D721Med (cell line): ENCODE data around the gene TRRAP.

Source experiments
- DNase-seq: peaks from one replicate; pipeline ENCODE4 v3.0.0; 2011; ENCODE audit warnings: low spot score; ENCODE audit not compliant: insufficient read length
- FAIRE-seq: peaks from 2 replicates; lab custom pipeline; 2011; peaks lifted over from hg19 to GRCh38; lab: Jason Lieb, UNC
- TF ChIP-seq, protein P1 (sequence below): IDR thresholded peaks from 2 replicates; pipeline ENCODE4 v1.5.1; 2012; ENCODE audit warnings: mild to moderate bottlenecking, control low read depth; ENCODE audit not compliant: insufficient read depth; ENCODE audit errors: missing control alignments

TRRAP gene

DNA sequence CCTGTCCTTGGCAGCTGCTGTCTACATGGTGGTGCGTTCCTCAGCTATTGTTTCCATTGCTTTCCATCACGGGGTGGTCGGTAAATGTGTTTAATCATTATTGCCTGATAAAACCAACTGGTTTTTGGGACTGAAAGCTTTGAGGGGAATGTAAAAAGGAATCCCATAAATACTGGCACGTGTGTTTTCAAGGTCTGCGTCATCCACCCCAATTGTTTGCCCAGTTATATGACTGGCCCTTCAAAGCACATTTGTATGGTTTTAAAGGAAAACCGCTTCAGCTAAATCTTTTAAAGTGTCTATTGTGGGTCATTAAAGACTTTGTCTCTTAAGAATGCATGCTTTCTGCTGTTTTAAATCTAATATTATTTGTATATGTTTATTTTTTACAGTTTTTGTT, 65.0 kb downstream of the TRRAP start:
- no peak for FAIRE-seq
- TF ChIP-seq, protein P1, sequence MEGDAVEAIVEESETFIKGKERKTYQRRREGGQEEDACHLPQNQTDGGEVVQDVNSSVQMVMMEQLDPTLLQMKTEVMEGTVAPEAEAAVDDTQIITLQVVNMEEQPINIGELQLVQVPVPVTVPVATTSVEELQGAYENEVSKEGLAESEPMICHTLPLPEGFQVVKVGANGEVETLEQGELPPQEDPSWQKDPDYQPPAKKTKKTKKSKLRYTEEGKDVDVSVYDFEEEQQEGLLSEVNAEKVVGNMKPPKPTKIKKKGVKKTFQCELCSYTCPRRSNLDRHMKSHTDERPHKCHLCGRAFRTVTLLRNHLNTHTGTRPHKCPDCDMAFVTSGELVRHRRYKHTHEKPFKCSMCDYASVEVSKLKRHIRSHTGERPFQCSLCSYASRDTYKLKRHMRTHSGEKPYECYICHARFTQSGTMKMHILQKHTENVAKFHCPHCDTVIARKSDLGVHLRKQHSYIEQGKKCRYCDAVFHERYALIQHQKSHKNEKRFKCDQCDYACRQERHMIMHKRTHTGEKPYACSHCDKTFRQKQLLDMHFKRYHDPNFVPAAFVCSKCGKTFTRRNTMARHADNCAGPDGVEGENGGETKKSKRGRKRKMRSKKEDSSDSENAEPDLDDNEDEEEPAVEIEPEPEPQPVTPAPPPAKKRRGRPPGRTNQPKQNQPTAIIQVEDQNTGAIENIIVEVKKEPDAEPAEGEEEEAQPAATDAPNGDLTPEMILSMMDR, result no peak
- no peak for DNase-seq

GRCh38 chr7:98944386-98944785, 66.1 kb downstream of the TRRAP start:
- TF ChIP-seq, protein P1, result no peak
- DNase-seq (no peak), FAIRE-seq (no peak)

DNA sequence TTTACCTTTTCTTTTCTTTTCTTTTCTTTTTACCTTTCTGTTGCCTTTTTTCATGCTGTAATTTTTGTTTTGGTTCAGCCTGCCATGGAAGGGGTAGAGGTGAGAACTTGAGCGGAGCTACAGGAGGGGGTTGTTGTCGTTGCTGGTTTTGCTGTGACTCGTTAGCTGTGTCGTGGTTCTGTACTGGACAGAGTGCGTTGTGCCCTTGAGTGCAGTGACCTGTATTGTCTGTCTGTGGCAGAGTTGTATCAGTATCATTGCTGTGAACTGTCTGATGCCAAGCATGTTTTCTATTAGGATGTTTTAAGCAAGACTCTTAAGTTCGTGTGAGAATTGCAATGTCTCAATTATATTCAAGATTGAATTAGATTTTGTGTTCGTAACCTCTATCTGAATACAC, 67.5 kb downstream of the TRRAP start:
- FAIRE-seq, result no peak

DNA sequence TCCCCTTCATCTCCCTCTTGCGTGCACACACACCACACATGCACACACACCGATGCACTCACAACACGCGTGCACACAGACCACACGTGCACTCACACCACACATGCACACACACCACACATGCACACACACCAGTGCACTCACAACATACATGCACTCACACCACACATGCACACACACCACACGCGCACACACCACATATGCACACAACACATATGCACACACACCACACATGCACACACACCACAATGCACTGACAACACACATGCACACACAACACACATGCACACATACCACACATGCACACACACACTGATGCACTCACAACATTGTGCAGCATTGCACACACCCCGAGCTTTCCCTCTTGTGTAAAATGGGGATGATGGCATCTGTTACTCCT, 68.1 kb downstream of the TRRAP start:
- FAIRE-seq (no peak), DNase-seq (no peak)
- TF ChIP-seq, protein P1, result no peak

More for the DNA sequence above, 67.5 kb downstream of the TRRAP start:
- TF ChIP-seq, protein P1, result no peak
- DNase-seq, result no peak

DNA sequence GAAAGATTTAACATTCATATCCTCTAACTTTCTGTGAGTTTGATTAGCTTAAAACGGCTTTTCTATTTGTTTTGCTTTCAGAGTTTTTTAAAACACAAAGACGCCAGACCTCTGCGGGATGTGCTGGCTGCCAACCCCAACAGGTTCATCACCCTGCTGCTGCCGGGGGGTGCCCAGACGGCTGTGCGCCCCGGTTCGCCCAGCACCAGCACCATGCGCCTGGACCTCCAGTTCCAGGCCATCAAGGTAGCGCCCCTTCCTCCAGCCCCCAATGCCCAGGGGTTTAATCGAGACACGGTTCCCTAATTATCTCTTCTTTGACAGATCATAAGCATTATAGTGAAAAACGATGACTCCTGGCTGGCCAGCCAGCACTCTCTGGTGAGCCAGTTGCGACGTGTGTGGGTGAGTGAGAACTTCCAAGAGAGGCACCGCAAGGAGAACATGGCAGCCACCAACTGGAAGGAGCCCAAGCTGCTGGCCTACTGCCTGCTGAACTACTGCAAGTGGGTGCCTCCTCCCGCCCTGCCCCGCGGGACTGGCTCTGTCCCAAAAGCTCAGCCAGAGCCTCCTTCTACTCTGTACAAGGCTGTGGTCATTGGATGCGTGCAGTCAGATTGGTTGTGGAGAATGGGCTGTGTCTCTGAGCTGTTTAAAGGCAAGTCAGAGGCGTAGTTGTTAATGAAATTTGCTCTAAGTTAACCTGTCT, 71.2 kb downstream of the TRRAP start:
- no peak for FAIRE-seq
- TF ChIP-seq, protein P1, result no peak
- no peak for DNase-seq

GRCh38 chr7:98955992-98956391, 77.7 kb downstream of the TRRAP start:
- TF ChIP-seq, protein P1, result no peak
- no peak for DNase-seq
- FAIRE-seq, result no peak

- DNase-seq (no peak), FAIRE-seq (no peak)
- TF ChIP-seq, protein P1, result no peak
Observed at GRCh38 chr7:98956469-98956868, 78.1 kb downstream of the TRRAP start.
